ENCODE measurements around the gene SLC6A20.

SLC6A20 gene

DNA sequence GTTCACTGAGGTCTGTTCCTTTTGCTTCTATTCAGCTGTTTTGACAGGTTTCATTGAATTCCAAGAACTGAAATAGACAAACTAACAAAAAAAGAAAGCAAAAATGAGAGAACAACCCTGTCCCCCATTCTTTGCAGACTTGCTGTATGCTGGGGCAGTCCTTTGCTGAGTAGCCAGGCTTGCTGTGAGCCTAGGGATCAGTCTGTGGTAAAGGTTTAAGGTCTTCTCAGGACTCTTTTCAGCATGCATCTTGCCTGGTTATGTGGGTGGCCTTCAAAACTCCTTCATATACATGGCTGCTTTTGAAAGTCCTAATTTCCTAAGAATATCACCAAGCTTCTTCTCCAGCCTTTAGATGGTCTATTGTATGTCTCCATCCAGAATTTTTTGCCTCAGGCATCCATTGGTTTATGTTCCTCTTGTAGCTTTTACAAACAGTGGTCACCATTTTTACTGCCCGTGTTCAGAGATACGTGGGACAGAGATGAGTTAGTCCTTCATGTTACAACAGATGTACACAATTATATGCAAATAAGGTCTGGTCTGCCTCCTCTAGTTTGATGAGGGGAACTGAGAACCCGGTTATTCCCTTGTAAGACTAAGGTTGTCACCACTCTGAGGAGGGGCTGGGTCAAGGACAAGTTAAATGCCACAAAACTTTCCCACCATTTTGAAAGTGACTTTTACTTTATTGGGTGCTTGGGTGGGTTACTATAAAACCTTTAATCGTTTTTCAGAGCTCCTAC lies 65.8 kb downstream of the SLC6A20 start:
- no peak for DNase-seq (ENCODE audit: low read depth in 2 of 2)

DNA sequence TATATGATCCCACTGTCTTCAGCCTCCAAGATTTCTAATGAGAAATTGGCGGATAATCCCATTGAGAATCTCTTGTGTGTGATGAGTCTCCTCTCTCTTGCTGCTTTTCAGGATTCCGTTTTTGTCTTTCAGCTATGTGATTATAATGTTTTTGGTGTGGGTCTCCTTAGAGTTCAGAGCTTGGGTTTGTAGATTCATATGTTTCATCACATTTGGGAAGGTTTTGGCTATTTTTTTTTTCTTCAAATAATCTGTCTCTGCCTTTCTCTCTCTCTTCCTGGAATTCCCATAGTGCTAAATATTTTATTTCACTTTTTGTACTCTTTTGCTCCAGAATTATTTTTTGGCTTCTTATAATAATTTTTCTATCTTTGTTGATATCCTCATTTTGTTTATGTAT lies 66.7 kb downstream of the SLC6A20 start:
- DNase-seq (ENCODE audit: low read depth in 2 of 2), result no peak

DNA sequence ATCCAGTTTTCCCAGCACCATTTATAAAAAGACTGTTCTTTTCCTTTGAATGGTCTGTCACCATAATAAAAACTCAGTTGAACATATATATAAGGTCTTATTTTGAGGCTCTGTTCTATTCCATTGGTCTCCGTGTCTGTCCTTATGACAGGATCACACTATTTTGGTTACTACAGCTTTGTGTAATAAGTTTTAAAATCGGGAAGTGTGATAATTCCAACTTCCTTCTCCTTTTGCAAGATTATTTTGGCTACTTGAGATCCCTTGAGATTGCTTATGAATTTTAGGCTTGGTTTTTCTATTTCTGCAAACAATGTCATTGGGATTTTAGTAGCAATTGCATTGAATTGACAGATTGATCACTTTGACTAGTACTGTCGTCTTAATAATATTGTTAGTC lies 71.4 kb downstream of the SLC6A20 start:
- no peak for DNase-seq (ENCODE audit: low read depth in 2 of 2)

DNA sequence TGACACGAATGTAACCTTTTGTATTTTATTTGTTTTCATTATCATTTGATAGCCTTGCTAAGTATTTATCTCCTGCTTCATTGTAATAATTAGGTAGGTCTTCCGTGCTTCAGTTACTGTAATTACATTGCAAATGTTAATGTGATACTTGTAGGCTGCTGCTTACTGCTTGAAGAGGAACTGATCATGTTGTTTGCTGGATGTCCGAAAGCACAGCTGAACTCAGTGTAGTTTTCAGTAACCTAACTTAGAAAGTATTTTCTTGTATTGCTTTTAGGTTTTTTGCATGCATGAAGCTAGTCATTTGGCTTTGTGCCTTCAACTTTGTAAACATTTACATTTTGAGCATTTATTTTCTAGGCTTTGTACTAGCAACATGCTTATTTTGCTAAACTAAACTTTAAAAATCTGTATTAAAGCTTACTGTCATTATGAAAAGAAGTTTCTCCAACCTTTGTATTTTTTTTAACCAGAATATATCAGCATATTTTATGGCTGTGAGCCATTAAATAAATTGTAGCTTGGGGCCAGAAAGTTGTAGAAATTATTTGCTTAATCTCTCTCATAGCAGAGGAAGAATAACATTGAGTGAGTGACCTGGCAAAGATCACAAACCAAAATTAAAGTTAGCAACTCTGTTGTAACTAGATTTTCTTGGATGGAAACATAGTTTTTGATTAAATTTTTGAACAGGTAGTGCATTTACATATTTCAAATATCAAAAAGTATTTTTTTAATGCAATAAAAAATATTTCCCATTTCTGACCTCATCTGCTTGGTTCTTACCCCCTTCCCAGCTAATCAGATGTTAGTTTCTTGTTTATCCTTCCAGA lies 76.5 kb downstream of the SLC6A20 start:
- DNase-seq (ENCODE audit: low read depth in 2 of 2), result no peak

DNA sequence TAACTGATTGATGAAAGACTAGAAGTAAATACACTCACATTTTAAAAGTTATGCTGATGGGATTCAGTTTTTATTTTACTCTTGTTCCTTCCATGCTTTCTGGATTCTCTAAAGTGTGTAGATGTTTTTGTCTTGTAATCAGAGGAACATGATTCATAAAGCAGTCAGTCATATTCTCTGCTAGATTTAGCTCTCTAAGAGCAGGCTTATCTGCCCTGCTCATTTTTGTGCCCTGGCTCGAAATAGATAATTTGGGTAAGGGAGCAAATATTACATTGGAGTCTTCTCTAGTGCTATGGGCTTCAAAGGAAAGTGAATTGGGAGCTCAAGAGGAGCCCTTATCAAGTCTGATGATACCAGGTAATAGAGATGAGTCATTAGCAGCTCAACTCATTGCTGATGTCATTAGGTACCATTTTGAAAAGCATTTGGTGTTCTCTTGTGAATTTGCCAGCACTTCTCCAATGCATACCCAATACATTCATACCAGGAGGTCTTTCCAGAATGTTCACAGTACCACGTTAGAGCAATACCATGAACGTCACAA lies 79.5 kb downstream of the SLC6A20 start:
- DNase-seq (ENCODE audit: low read depth in 2 of 2), result no peak

DNA sequence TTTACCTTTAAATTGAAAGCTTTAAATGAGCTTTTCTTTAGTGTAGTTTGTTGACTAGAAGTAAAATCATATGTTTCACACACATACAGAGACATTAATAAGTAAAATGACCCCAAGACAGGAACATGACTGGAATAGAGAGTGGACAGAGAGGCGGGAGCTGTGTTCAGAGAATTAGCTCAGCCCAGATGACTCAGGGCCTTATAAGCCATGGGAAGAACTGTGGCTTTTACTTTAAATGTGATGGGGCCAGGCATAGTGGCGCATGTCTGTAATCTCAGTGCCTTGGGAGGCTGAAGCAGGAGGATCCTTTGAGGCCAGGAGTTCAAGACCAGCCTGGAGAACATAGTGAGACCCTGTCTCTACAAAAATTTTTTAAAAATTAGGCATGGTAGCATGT lies 80.4 kb downstream of the SLC6A20 start:
- DNase-seq (ENCODE audit: low read depth in 2 of 2), result no peak

DNA sequence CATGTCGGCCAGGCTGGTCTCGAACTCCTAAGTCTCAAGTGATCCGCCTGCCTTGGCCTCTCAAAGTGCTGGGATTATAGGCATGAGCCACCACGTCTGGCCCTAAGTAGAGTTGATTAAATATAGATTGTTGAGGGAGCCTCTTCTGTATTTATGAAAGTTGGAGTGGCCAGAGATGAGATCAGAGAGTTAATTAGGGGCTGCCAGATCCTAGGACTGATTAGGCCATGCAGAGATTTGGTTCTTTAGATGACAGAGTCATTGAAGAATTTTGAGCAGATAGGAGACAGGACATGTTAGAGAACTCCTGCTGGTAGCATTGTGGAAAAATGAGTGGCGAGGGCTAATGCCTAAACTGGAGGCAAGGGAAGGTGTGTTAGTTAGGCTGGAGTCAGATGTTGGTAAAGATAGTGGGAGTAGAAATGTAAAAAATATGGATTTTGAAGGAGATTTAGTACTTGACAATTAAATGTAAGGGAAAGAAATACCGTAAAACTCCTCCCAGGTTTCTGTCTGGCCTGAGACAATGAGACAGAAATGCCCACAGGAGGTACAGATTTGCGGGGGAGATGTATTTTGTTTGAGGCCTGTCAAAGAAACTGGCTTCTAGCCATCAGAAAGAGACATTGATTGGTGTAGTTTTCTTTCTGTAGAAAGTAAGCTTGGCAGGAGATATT lies 83.8 kb downstream of the SLC6A20 start:
- DNase-seq (ENCODE audit: low read depth in 2 of 2), result no peak

DNA sequence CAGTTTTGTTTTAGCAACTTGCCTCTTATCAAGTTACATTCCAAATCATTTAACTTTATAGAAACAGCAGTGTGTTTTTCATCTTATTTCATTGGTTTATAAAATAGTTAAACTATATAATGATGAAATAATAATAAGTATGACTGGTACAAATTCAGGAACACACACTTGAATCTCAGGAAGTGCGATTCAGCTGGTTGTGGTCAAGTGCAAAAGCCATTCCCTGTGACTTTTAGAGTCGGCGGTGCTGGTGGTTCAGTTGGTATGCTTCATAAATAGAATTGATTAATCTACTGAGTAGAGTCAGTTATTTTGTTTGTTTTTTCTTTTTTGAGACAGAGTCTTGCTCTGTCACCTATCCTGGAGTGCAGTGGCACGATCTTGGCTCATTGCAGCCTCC lies 84.4 kb downstream of the SLC6A20 start:
- no peak for DNase-seq (ENCODE audit: low read depth in 2 of 2)

DNA sequence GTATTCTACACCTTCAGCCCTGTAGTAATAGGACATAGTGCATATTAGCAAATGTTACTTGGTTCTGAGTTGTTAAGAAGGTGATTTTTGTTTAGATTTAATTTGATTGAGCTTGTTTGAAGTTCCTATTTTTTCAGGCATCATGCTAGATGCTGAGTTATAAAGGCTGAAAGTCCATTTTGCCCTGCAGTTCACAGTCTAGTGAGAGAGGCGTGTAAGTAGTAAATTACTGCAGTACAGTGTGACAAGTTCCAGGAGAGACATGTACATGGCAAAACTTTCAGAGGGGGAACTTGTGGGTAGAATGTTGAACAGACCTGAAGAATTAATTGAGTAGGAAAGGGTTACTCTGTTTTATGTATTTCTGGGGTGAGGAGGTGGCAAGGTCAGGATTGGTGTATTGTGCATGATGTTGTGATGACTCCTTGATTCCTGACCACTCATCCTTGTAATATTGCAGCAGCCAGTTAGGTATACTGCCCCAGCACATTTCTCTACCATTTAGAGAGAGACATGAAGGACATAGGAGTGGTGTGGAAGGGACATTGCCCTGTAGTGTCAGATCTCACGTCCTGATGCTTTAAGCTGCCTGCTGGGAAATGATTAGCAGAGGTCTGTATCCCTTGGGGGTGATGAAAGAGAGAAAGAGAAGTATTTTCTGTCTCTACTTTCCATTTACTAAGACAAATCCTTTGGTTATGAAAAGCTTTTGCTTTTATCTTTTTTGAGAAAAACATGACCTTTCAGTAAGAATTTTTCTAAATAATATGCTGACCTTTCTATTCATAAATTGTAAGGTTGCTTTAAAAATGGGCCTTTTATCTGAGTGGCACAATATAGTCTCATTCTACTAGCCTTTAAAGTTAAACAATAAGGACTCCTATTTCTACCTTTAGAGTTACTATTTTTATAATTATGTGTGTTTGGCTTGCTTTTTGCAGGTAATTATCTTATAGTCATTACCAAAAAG lies 90.2 kb downstream of the SLC6A20 start:
- DNase-seq (ENCODE audit: low read depth in 2 of 2), result no peak
